IMR-90 (cell line): ENCODE data around the gene ANKMY1. TPM values are rescaled to one million over a fixed set of nuclear protein-coding genes. Genes with fewer than 3 reads are reported as not detected.

Experiments
- ATAC-seq: fragments of 200-7000 bp; cut with Tn5 transposase; 2 replicates; pipeline ENCODE4 v1.9.1; 2020; ENCODE audit warnings: low read depth, mild to moderate bottlenecking, moderate library complexity
- BruUV-seq: library from RNA; stranded (reverse); fragments of 400-500 nt; replicated peaks from 2 replicates; lab custom pipeline; 2021; lab: Mats Ljungman, UMichigan
- CTCF ChIA-PET: fragments of 300-600 bp; formaldehyde crosslinking; extraction: SDS; loops from one replicate; lab custom pipeline; 2021; ENCODE audit warnings: antibody characterized with exemption; lab: Yijun Ruan, JAX
- POLR2A ChIA-PET: fragments of 300-600 bp; sonication (Branson Sonifier 250); formaldehyde crosslinking; loops from one replicate; lab custom pipeline; 2022; ENCODE audit warnings: antibody characterized with exemption; ENCODE audit not compliant: unreplicated experiment; lab: Charles Lee
- DNase-seq: peaks from one replicate; pipeline ENCODE4 v3.0.0; 2013
- H2AFZ ChIP-seq: replicated peaks from 2 replicates; pipeline ENCODE3; 2013; ENCODE audit warnings: low read length, mild to moderate bottlenecking; ENCODE audit not compliant: poor library complexity
- H2AK5ac ChIP-seq: 2 replicates; pipeline ENCODE4 v1.6.1; 2013; ENCODE audit warnings: low read depth, low read length, inconsistent platforms
- H2AK9ac ChIP-seq: replicated peaks from 2 replicates; pipeline ENCODE3; 2013; ENCODE audit warnings: mild to moderate bottlenecking, low read depth, low read length, moderate library complexity; ENCODE audit not compliant: poor library complexity
- H2BK120ac ChIP-seq: 2 replicates; pipeline ENCODE4 v1.6.1; 2013; ENCODE audit warnings: low read depth, low read length, inconsistent platforms
- H2BK15ac ChIP-seq: 3 replicates; pipeline ENCODE4 v1.6.1; 2013; ENCODE audit warnings: low read depth, low read length, inconsistent platforms
- H2BK20ac ChIP-seq: 2 replicates; pipeline ENCODE4 v1.6.1; 2013; ENCODE audit warnings: low read depth, mild to moderate bottlenecking, inconsistent platforms, low read length, moderate library complexity
- H2BK5ac ChIP-seq: 2 replicates; pipeline ENCODE4 v1.6.1; 2013; ENCODE audit warnings: mild to moderate bottlenecking, low read depth, low read length, inconsistent platforms; ENCODE audit not compliant: poor library complexity, severe bottlenecking
- H3K14ac ChIP-seq: replicated peaks from 2 replicates; pipeline ENCODE4 v1.6.1; 2013; ENCODE audit warnings: low read depth, low read length, inconsistent platforms
- H3K18ac ChIP-seq: 2 replicates; pipeline ENCODE4 v1.6.1; 2013; ENCODE audit warnings: low read depth, low read length, control low read depth
- H3K23ac ChIP-seq: 2 replicates; pipeline ENCODE4 v1.6.1; 2013; ENCODE audit warnings: low read depth, low read length, inconsistent platforms
- H3K27ac ChIP-seq: 2 replicates; pipeline ENCODE4 v1.5.1; 2013; ENCODE audit warnings: mild to moderate bottlenecking, control low read depth, low read length; ENCODE audit not compliant: insufficient read depth
- H3K27me3 ChIP-seq: 2 replicates; pipeline ENCODE4 v1.6.1; 2013; ENCODE audit warnings: low read length; ENCODE audit not compliant: control insufficient read depth, insufficient read depth
- H3K36me3 ChIP-seq: 2 replicates; pipeline ENCODE4 v1.6.1; 2013; ENCODE audit warnings: low read length, mixed read lengths; ENCODE audit not compliant: control insufficient read depth, insufficient read depth
- H3K4ac ChIP-seq: 2 replicates; pipeline ENCODE4 v1.6.1; 2013; ENCODE audit warnings: low read depth, low read length, inconsistent platforms
- H3K4me1 ChIP-seq: 2 replicates; pipeline ENCODE4 v1.6.1; 2013; ENCODE audit warnings: low read length, mixed read lengths; ENCODE audit not compliant: control insufficient read depth, insufficient read depth
- H3K4me2 ChIP-seq: 2 replicates; pipeline ENCODE4 v1.6.1; 2013; ENCODE audit warnings: low read depth, mild to moderate bottlenecking, control low read depth, low read length, moderate library complexity
- H3K4me3 ChIP-seq: 2 replicates; pipeline ENCODE4 v1.5.1; 2013; ENCODE audit warnings: low read depth, mild to moderate bottlenecking, control low read depth, low read length, moderate library complexity; ENCODE audit not compliant: insufficient read depth
- H3K56ac ChIP-seq: 2 replicates; pipeline ENCODE4 v1.6.1; 2013; ENCODE audit warnings: low read length, inconsistent platforms; ENCODE audit not compliant: insufficient read depth; ENCODE audit errors: extremely low read depth
- H3K79me1 ChIP-seq, 2 experiments: 2 replicates each; pipeline ENCODE4 v1.6.1; 2013; ENCODE audit warnings: low read length in 2 of 2, inconsistent platforms in 1 of 2, low read depth in 1 of 2
- H3K9ac ChIP-seq: 2 replicates; pipeline ENCODE4 v1.6.1; 2013; ENCODE audit warnings: low read depth, low read length, control low read depth
- H3K9me1 ChIP-seq: 2 replicates; pipeline ENCODE4 v1.6.1; 2013; ENCODE audit warnings: low read length, inconsistent platforms; ENCODE audit not compliant: insufficient read depth
- H3K9me3 ChIP-seq: 2 replicates; pipeline ENCODE4 v1.6.1; 2013; ENCODE audit warnings: low read length; ENCODE audit not compliant: control insufficient read depth, insufficient read depth
- H4K20me1 ChIP-seq: 2 replicates; pipeline ENCODE4 v1.6.1; 2013; ENCODE audit warnings: low read length, inconsistent platforms; ENCODE audit not compliant: insufficient read depth
- H4K5ac ChIP-seq: 2 replicates; pipeline ENCODE4 v1.6.1; 2013; ENCODE audit warnings: mild to moderate bottlenecking, low read depth, low read length, control low read depth
- H4K8ac ChIP-seq, 2 experiments: 2 replicates each; pipeline ENCODE4 v1.6.1; 2013; ENCODE audit warnings: low read depth in 2 of 2, low read length in 2 of 2, control low read depth in 1 of 2, inconsistent platforms in 1 of 2
- H4K91ac ChIP-seq: 2 replicates; pipeline ENCODE4 v1.6.1; 2013; ENCODE audit warnings: low read depth, low read length, inconsistent platforms; ENCODE audit not compliant: insufficient read depth
- FOS ChIP-seq: fragments of 150-350 bp; IDR thresholded peaks from 2 replicates; pipeline ENCODE4 v1.6.1; 2016; ENCODE audit warnings: low read depth, low read length
- WGBS, 2 experiments: methylation state at CpG; one replicate each; pipeline versions ENCODE4 v1.1.5 to v1.1.7; 2013; ENCODE audit warnings: missing lambda C conversion rate in 2 of 2; ENCODE audit not compliant: insufficient read length in 1 of 2; ENCODE audit errors: extremely low coverage in 2 of 2; 5-methylcytosine and 5-hydroxymethylcytosine counted together
- dilution Hi-C: fragments of 300-500 bp; cut with HindIII; formaldehyde crosslinking; loops from one replicate; pipeline ENCODE4 v1.14.3; 2018; ENCODE audit warnings: low sequenced_read_pairs; ENCODE audit not compliant: unreplicated experiment
- in situ Hi-C: fragments of 300-500 bp; cut with MboI; formaldehyde crosslinking; loops from 3 replicates; pipeline ENCODE4 v1.14.3; 2019; ENCODE audit warnings: low sequenced_read_pairs, inconsistent platforms, mixed read lengths
- intact Hi-C: fragments of 100-400 bp; cut with micrococcal nuclease; formaldehyde crosslinking; loops from 2 replicates; pipeline ENCODE4 v1.10.0; 2022
- polyA plus RNA-seq, 3 experiments: library from polyadenylated mRNA; depleted of rRNA; stranded (reverse); fragments of >200 nt; gene quantifications; 2 replicates each; pipeline ENCODE4 v1.2.3, GENCODE V29; 2012; ENCODE audit warnings: low replicate concordance in 1 of 3
- total RNA-seq: library from RNA; depleted of rRNA; stranded (reverse); fragments of >200 nt; gene quantifications from 2 replicates; pipeline ENCODE4 v1.2.3, GENCODE V29; 2012

The ANKMY1 gene
- total and polyA plus RNA-seq, 2 of the 4 experiments (the other 2 are of a cell fraction) = 2.9 to 5.5 TPM

GRCh38 chr2:240603081-240603835, 45.5 kb upstream of the ANKMY1 start:
- H3K4me2 ChIP-seq = no peak overlapping the region
- TF ChIP-seq FOS = no peak
- peaks cover 14% of the 10 kb centered on the region for H3K36me3 ChIP-seq
- peak overlapping the region; percentile 65 for H2AK9ac ChIP-seq
- no peak overlapping the region for H4K8ac ChIP-seq
- no peak overlapping the region for H3K9ac ChIP-seq
- no peak for DNase-seq
- no peak overlapping the region for H3K23ac ChIP-seq
- H2AK5ac ChIP-seq = no peak overlapping the region
- no peak overlapping the region for H3K4ac ChIP-seq
- H4K5ac ChIP-seq = no peak overlapping the region
- no peak overlapping the region for H4K91ac ChIP-seq
- H3K56ac ChIP-seq = no peak overlapping the region
- H2BK5ac ChIP-seq = no peak overlapping the region
- H2BK120ac ChIP-seq = no peak overlapping the region
- no peaks in the 10 kb centered on the region for H3K79me1 ChIP-seq
- no peak overlapping the region for H2BK15ac ChIP-seq
- no peak overlapping the region for H2BK20ac ChIP-seq
- H3K9me3 ChIP-seq = no peaks in the 10 kb centered on the region
- H3K4me3 ChIP-seq = no peak overlapping the region
- H3K9me1 ChIP-seq = no peaks in the 10 kb centered on the region; the same call in 1 of the 2 replicates
- H2AFZ ChIP-seq = no peak overlapping the region
- H3K4me1 ChIP-seq = no peaks in the 10 kb centered on the region
- ChIA-PET POLR2A (no interaction called here), CTCF (no interaction called here)
- intact Hi-C loops = no loop called here
- BruUV-seq = no TSS peak
- H3K27ac ChIP-seq = no peak overlapping the region
- H3K18ac ChIP-seq = no peak overlapping the region
- no peaks in the 10 kb centered on the region for H4K20me1 ChIP-seq
- in situ Hi-C loops = no loop called here
- no peak for ATAC-seq
- WGBS, 2 experiments = 93% methylated on average over 3 of the region's 22 CpGs; no CpG with 5 or more reads in 1 of the 2 experiments
- dilution Hi-C loops = no loop called here
- H3K27me3 ChIP-seq = no peaks in the 10 kb centered on the region
- no peak overlapping the region for H3K14ac ChIP-seq
